PFSK-1 (cell line): ENCODE measurements around the gene HDX.

Experiments used
- FOXP2 ChIP-seq: optimal IDR thresholded peaks from 2 replicates; pipeline ENCODE3; 2011; ENCODE audit warnings: borderline replicate concordance, control low read depth, inconsistent platforms; ENCODE audit not compliant: insufficient read depth; ENCODE audit errors: extremely low read length, extremely low read depth
- POLR2AphosphoS5 ChIP-seq: IDR thresholded peaks from 2 replicates; pipeline ENCODE4 v1.6.1; 2012; ENCODE audit warnings: low read depth, mild to moderate bottlenecking, control low read depth, low read length, moderate library complexity
- REST ChIP-seq, 2 experiments: IDR thresholded peaks; 2 replicates each; pipeline versions ENCODE4 v1.6.1 to v1.8.0; 2011 to 2012; ENCODE audit warnings: low read depth in 2 of 2, low read length in 2 of 2, control low read depth in 1 of 2, inconsistent platforms in 1 of 2, mild to moderate bottlenecking in 1 of 2, moderate library complexity in 1 of 2; ENCODE audit not compliant: insufficient read depth in 1 of 2
- SIN3A ChIP-seq: IDR thresholded peaks from 2 replicates; pipeline ENCODE4 v1.6.1; 2012; ENCODE audit warnings: mild to moderate bottlenecking, low read length, moderate library complexity, borderline replicate concordance; ENCODE audit not compliant: insufficient read depth
- TAF1 ChIP-seq: IDR thresholded peaks from 2 replicates; pipeline ENCODE4 v1.6.1; 2012; ENCODE audit warnings: low read length, control low read depth, borderline replicate concordance; ENCODE audit not compliant: insufficient read depth

DNA sequence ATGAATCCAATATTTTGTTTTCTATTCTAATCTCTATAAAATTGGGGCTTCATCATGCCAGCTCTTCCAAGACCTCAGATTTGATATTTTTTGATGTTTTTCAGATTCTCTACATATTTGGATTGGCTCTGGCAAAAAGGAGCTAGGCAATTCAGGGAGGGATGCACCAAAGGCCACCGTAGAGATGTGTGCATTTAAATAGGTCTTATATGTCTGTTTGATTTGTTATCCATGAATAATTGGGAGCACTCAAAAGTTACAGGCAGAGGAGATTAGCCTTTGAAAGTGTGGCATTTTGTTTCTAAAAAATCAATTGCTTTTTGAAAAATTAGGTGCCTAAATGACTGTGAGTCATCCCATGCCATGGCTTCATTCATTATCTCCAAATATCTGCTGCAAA lies 167.1 kb downstream of the HDX start:
- TF ChIP-seq TAF1: no peak
- no peak for TF ChIP-seq REST (IDR thresholded peaks at IDR 0.05; ENCODE audit: insufficient read depth in 1 of 2, low read depth in 2 of 2, low read length in 2 of 2)
- TF ChIP-seq POLR2AphosphoS5: no peak
- no peak for TF ChIP-seq SIN3A
- TF ChIP-seq FOXP2: no peak
